DMS79 (cell line): Measurements from ENCODE around the gene UBE2V1.
"Not testable (repeated sequence)": the region's sequence is repeated elsewhere in the genome, so short reads cannot be mapped to it uniquely, and the experiment has no call there.

Source experiments
- DNase-seq: peaks from one replicate; lab custom pipeline; 2025; lab: John Stamatoyannopoulos, UW

The UBE2V1 gene

DNA sequence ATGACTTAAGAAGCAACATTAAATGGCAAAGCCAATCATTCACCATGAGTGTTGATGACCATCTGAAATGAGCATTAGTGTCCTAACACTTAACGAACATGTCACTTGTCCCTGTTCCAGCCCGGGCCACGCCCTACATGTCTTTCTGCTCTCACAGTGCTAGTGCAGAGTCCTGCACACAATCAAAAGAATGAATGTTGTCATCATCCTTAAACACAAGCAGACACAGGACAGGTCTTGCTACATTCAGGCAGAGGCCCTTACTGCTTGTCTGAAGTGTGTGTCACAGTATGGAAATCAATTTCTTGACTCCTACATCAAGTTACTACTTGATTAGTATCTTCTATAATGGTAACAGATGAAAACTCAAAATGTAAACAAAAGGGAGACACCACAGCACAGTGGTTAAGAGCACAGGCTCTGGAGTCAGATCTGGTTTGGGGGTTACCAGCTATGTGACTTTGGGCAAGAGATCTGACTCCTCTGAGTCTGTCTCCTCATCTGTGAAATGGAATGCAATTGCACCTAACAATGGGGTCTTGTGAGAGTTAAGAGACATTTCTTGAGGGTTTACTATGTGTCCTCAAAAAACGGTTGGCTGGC is 17.4 kb downstream of the UBE2V1 start:
- no peak for DNase-seq

DNA sequence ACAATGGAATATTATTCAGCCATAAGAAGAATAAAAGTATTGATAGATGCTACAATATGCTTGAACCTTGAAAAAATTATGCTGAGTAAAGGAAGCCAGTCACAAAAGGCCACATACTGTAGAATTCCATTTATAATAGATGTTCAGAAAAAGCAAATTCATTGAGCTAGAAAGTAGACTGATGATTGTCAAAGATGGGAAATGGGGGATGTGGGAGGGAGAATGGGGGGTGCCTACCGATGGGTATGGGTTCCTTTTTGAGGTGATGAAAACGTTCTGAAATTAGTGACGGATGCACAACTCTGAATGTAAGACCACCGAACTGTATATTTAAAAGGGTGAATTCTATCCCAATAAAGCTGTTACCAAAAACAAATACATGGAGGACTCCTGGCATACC is 18.4 kb downstream of the UBE2V1 start:
- DNase-seq: no peak

DNA sequence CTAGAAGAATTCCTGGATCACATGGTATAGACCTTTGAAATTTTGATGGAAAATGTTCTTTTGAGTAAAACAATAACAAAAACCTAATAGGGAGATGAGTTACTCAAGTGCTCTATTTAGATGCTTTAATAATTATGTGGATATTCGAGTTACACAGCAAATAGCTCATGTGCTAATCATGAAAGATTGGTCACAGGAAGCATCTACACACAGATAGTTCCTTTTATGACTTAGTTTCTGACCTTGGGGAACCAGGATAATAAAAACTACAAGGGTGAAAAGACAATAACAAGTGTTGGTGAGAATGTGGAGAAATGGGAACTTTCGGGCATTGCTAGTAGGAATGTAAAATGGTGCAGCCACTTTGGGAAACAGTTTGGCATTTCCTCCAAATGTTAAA is 19.7 kb downstream of the UBE2V1 start:
- DNase-seq: no peak

DNA sequence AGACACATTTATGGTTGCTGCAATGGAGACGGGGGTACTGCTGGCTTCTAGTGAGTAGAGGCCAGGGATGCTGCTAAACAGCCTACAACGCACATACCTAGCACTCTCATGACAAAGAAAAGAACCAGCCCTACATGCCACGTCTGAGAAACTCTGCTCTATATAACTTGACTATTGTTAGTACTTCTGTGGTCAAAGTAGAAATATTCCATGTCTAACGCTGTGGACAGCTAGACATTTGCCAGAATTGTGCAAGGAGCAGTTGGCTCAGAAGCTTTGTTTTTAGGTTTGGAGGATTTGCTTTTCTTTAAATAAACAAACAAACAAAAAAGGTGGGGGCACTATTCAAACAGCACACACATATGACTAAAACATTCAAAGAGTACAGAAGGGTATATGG is 20.5 kb downstream of the UBE2V1 start:
- DNase-seq: no peak

DNA sequence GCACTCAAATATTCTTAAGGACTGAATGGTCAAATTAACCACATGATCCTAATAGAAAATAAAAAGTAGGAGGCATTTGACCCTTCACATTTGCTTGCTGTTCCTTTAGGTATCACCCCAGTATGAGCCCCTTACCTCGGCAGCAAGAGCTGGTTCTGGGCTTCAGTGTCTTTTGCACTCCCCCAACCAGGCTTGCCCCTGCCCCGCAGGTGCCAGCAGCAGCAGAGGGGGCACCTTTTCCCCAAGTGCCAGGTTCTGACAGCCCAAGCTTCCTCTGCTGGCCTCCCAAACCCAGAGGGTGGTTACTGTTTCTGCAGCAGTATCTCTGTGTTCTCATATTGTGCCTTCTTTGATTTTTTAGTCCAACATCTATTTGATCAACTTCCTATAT is 23.2 kb downstream of the UBE2V1 start:
- no peak for DNase-seq

DNA sequence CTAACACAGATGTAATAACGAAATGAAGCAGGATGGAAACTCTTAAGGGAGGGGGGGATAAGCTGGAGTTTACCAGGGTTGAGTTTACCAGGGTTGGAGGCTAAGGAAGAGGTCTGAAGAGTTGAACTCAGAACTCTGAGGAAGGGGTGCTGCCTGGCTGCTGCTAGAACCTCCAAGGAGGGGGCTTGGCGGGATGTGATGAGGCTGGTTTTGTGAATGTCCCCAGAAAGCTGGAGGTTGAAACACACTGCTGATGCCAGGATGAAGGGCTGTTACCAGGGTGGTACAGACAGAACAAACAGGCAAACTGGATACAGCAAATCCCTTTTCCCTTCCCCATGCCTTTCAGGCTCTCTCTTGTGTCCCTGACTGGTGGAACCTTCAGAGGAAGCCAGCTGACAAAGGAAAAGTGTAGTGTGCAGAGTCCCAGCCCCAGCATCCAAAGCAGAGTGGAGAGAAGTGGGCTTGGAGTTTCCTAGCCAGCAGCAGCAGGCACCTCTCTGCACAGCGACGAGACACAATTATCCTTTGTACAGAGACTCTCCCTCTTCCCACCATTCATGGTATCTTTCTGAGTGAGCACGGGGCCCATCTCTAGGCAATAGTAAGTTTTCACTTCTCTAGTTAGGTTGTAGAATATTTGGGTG is 23.7 kb downstream of the UBE2V1 start:
- no peak for DNase-seq

DNA sequence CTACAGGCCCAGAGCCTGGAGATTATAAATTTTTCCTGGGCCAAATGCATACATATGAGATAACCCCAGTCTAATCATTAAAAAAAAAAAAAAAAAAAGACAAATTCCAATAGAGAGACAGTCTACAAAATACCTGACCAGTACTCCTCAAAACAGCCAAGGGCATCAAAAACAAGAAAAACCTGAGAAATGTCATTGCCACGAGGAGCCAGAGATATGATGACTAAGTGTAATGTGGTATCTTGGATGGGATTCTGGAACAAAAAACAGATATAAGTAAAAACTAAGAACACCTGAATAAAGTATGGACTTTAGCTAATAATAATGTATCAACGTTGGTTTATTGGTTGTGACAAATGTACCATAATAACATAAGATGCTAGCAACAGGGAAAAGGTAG is 24.9 kb downstream of the UBE2V1 start:
- DNase-seq: no peak

DNA sequence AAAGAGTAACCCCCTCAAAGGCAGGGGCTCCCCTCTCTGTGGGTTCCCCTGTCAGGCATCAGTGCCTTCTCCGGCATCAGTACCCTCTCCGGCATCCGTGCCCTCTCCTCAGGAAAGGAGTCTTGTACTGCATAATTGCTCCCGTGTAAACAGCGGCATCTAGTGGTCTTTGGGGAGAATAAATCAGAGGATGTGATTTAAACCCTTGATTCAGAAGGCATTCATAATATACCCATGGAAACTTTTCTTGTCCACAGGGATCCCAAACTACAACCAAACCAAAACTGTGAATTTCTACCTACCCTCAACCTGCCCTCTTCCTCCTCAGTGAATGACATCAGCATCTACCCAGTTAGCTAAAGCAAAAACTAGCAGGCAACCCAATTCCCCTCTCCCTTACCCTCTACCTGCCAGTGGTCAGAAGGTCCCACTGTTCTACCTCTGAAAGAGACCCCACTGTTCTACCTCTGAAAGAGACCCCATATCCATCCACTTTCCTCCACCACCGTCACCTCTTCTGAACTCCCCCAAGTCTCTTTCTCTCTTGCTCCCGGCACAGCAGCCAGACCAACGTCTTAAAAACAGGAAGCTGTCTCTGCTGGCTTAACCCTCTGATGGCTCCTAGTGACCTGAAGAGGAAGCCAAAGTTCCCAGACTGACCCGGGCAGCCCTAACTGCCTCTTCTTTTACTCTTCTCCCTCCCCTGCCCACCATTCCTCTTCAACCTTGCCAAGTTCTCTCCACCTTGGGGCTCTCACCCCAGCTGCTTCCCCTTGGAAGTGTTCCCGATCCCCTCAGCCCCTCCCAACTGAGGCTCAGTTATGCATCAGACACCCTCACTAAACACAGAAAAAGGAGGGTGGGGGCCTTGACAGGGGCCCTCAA is 27.2 kb downstream of the UBE2V1 start:
- peak; percentile 34 for DNase-seq

DNA sequence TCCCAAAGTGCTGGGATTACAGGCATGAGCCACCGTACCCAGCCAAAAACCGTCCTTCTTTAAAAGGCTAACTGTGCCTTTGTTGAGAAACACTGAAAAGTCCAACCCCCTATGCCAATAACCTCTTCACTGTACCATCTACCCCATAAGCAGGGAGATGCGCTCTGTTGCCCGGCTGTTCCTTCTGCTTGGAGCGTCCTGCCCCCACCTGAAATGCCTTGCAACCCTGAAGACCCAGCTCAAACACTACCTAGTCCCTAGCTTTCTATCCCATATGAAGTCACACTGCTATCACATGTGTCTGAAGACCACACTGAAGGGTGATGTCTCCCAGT is 27.8 kb downstream of the UBE2V1 start:
- no peak for DNase-seq

DNA sequence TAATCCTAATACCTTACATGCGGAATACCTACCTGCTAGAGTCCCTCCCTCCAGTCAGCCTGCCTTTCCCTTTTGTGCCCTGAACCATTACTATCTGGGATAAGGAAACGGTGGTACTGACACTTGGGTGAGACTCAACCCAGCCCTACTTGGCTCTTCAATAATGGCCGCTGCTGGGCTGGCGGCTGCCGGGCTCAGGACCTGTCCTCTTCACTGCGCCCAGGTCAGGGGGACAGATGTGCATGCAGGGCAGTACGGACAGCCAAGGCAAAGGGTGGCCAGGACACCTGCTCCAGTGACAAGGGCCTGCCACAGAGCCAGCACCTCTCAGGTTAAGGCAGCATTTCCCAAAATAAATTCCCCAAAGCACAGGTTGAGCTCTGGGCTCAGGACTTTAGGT is 29.9 kb downstream of the UBE2V1 start:
- DNase-seq: no peak

DNA sequence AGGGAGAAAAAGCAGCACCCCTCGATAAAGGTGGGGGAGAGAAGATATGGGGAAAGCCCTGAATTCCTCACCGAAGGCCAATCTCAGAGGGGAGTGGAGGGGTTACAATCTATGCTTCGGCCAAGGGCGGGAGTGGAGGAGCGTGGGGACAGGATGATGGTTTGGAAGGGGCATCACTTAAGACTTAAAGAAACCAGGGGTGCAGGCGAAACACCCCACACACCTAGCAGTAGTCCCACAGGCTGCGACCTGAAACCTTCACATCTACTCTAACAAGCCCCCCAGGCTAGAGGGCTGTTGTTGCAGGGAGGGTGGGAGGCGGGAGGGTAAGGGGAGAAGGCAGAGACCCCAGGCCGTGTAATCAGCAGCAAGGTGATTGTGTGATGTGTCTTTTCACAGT is 30.9 kb downstream of the UBE2V1 start:
- DNase-seq: not testable (repeated sequence)

DNA sequence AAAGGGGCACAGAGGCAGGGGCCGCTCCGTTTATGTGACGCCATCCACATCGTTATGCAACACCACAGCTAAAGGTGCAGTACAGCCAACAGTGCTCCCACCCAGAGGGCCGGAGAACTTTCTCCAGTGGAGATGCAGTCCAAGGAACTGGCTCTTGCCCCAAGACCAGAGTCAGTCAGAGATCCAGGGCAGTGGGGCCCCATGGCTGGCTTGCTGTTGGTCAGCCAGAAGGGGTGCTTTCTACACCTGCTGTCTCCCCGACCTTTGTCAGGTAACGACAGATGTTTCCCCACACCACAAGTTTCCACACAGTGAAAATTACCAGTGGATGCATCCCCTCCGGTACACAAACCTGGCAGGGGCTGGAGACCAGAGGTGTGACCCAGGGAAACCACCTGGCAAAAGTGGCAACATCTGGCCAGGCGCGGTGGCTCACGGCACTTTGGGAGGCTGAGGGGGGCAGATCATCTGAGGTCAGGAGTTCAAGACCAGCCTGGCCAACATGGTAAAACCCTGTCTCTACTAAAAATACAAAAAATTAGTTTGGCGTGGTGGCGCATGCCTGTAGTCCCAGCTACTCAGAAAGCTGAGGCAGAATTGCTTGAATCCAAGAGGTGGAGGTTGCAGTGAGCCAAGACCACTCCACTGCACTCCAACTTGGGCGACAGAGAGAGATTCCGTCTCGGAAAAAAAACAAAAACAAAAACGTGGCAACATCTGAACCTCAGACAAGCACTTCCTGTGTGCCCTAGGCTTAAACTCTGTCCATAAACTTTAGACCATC is 34.9 kb downstream of the UBE2V1 start:
- DNase-seq: no peak

DNA sequence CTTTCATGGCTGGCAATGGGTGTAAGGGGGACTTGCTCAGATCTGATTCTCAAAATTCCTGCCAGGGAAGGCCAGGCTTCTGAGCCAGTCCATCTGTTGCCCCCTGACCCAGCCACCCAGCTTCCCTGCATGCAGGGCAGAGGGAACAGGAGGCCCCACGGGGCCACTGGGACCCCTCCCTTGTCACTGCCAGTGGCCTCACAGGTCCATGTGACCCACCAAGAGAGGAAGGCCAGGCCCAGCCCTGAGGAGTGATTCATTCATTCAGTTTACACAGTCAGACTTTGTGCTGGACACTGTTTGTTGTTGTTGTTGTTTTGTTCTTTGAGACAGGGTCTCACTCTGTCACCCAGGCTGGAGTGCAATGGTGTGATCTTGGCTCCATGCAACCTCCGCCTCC is 39.5 kb downstream of the UBE2V1 start:
- DNase-seq: no peak

DNA sequence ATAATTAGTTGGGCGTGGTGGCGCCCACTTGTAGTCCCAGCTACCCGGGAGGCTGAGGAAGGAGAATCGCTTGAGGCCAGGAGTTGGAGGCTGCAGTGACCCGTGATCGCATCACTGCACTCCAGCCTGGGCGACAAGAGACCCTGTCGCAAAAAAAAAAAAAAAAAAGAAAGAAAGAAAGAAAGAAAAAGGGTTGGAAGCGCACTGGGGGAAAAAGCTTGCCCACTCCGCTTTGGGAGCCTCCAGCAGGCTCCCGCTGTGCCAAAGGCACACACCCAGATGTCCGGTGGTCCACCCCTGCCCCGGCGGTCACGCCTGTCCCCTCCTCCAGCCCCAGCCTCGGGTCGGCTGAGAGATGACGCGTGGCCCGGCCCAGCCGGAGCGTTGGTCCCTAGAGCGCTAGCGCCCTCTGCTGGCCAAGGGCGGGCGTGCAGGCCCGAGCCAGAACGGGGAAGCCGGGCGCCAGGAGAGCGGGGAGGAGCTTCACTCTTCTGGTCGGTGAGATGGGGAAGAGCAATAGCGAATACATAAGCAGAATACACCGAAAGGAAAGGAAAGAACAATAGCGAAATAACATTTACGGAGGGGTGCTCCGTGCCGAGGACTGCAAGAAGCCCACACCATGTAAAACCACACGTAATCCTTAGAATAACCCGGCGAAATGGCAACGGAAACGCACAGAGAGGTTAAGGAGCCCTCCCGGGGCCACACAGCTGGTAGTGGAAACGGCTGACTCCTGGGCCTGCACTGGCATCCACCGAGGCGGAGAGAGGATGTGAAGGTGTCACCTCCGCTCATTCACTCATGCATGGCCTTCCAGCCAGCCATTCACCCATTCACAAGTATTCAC is 41.7 kb downstream of the UBE2V1 start:
- DNase-seq: peak; percentile 37

DNA sequence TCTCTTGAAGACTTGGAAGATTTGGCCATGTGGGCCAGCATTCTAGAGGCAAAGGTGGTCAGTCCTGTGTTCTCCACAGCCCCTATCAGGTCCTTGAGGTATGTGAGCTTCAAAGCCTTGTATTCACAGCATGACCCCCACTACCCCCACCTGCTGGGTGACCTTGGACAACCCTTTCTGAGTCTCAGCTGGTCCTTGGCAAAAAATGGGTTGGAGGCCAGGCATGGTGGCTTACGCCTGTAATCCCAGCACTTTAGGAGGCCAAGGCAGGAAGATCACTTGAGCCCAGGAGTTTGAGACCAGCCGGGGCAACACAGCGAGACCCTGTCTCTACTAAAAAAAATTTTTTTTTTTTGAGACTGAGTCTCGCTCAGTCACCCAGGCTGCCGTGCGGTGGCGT is 42.6 kb downstream of the UBE2V1 start:
- DNase-seq: no peak

DNA sequence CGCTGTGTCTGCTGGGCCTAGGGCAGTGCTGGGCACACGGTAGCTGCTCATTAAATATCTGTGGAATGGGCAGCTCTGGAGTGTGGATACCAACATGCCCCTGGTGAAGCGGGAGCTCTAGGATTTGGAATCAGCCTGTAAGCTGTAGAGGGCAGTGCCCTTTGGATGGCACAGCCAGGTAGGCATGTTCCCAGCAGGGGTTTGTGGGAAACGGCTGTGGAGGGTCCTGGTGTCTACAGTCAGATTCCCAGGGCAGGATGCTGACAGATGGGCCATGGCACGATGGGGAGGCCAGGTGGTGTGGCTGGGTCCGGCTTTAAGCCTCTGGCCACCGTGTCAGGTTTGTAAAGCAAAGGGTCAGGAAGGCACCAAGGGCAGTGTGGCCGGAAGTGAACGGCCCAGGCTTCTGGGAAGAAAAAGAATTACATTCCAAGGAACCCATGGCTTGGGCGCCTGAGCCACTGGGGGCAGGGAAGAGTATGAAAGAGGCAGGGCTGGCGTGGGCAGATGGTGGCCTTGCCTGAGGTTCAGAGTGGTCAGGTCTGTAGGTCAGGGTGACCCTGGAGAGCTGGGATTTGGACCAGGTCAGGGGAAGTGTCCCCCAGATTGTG is 44.8 kb downstream of the UBE2V1 start:
- no peak for DNase-seq

DNA sequence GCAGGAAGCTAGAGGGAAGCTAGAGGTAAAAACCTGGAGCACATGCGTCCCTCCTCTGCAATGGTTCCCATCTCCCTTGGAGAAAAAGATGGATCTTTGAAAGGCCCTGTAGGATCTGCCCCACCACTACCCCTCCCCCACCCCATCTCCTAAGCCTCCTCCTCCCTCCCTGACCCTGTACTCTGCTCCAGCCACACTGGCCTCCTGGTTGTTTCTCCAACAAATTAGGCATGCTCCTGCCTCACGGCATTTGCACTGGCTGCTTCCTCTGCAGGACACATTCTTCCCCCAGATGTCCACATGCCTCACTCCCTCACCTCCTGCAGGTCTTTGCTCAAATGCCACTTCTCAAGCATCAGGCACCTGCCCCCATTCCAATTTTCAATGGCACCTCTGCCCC is 45.5 kb downstream of the UBE2V1 start:
- no peak for DNase-seq

DNA sequence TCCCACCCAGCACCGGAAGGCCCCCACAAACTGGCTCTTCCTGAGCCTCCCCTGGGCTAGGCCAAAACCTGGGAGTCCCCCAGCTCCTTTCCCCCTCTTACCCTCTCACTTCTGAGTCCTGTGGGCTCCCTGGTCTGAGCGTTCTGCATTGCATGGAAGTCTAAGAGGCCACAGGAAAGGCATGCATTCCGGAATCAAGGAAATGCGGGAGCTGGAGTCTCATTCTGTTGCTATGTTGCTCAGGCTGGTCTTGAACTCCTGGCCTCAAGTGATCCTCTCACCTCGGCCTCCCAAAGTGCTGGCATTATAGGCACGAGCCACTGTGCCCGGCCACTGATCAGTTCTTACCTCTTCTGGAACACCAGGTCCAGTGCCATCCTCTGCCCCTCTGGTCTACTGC is 45.9 kb downstream of the UBE2V1 start:
- no peak for DNase-seq

DNA sequence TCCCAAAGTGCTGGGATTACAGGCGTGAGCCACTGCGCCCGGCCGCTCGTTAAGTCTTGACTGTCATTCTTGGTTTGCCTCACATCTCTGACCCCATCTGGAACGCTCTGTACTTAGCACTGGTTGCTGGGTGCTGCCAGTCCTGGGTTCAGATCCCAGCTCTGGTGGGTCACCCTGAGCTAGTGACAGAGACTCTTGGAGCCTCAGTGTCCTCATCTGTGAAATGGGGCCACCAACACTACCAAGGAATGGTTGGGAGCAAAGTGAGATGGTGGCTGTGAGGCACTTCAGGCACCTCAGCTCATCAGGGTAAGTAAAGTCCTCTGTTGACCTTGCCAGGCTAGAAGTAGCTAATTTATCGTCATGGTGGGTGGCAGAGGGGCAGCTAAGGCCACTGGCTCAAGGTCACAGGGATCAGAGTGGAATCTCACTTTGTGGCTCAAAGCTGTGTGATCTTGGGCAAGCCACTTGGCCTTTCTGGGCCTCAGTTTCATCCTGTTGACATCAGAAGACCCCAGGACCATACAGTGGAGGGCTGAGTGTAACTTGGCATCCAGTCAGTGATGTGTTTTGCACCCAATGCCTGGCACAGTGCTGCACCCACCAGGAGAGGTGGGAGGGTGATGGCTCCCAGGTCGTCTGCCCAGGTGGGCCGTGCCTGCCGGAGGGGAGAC is 46.7 kb downstream of the UBE2V1 start:
- DNase-seq: no peak

DNA sequence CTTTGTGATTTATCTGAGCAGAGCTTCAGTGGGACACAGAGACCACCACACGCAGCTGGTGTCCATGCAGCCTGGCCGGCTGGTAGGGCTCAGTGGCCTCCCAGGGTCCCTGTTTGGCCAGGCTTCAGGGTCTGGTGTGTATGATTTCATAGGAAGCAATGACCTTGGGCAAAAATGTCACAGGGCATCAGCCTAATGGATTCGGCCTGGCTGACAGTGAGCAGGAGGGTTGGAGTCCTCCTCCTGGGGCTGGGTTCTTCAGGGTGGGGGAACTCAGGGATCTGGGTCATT is 47.7 kb downstream of the UBE2V1 start:
- no peak for DNase-seq

DNA sequence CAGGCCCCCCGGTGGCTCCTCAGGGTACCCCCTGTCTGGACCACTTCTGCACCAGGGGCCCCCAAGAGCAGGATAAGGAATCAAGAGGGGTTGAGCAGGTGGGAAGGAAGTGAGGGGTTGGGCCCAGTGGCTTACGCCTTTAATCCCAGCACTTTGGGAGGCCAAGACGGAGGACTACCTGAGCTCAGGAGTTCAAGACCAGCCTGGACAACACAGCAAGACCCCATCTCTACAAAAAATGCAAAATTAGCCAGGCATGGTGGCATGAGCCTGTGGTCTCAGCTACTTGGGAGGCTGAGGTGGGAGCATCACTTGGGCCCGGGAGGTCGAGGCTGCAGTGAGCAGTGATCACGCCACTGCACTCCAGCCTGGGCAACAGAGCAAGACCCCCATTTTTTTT is 49.2 kb downstream of the UBE2V1 start:
- not testable (repeated sequence) for DNase-seq
